HG02610 (cell line): Measurements from ENCODE around the gene ABCA1.

Source experiments
- ATAC-seq: cut with Tn5 transposase; IDR thresholded peaks from one replicate; pipeline ENCODE4 v1.9.1; 2021; ENCODE audit warnings: mild to moderate bottlenecking, moderate library complexity; ENCODE audit not compliant: unreplicated experiment

ABCA1 gene

GRCh38 chr9:104805441-104805840 is 122.5 kb downstream of the ABCA1 start:
- ATAC-seq = no peak

GRCh38 chr9:104802906-104803305 is 125.0 kb downstream of the ABCA1 start:
- ATAC-seq = no peak

GRCh38 chr9:104802110-104802509 is 125.8 kb downstream of the ABCA1 start:
- no peak for ATAC-seq

- no peak for ATAC-seq
These were observed 127.7 kb downstream of the ABCA1 start for GRCh38 chr9:104800068-104800785.

- no peak for ATAC-seq
These were observed 129.6 kb downstream of the ABCA1 start for GRCh38 chr9:104798209-104798995.

GRCh38 chr9:104795857-104796256 is 132.1 kb downstream of the ABCA1 start:
- ATAC-seq = no peak

- no peak for ATAC-seq
These were observed 132.9 kb downstream of the ABCA1 start for GRCh38 chr9:104795082-104795481.

GRCh38 chr9:104794070-104794469 is 133.9 kb downstream of the ABCA1 start:
- ATAC-seq = no peak

GRCh38 chr9:104788251-104788650 is 139.7 kb downstream of the ABCA1 start:
- ATAC-seq = no peak

GRCh38 chr9:104787306-104788015 is 140.5 kb downstream of the ABCA1 start:
- ATAC-seq = no peak

- no peak for ATAC-seq
These were observed 141.7 kb downstream of the ABCA1 start for GRCh38 chr9:104786293-104786692.

GRCh38 chr9:104784098-104784497 is 143.9 kb downstream of the ABCA1 start:
- ATAC-seq = peak; percentile 76

- ATAC-seq = no peak
These were observed 144.4 kb downstream of the ABCA1 start for GRCh38 chr9:104783588-104783987.

GRCh38 chr9:104780796-104781395 is 147.1 kb downstream of the ABCA1 start:
- ATAC-seq = no peak

GRCh38 chr9:104779946-104780535 is 147.9 kb downstream of the ABCA1 start:
- no peak for ATAC-seq

- ATAC-seq = no peak
These were observed 148.6 kb downstream of the ABCA1 start for GRCh38 chr9:104779334-104779733.

GRCh38 chr9:104778802-104779201 is 149.2 kb downstream of the ABCA1 start:
- no peak for ATAC-seq

GRCh38 chr9:104776797-104777196 is 151.2 kb downstream of the ABCA1 start:
- no peak for ATAC-seq

- peak; percentile 2 for ATAC-seq
These were observed 152.0 kb downstream of the ABCA1 start for GRCh38 chr9:104775976-104776375.

GRCh38 chr9:104775574-104775936 is 152.4 kb downstream of the ABCA1 start:
- ATAC-seq = peak; percentile 79
